Panc1 (cell line): ENCODE measurements around the gene GPR55. TPM values are rescaled to one million over a fixed set of nuclear protein-coding genes. Genes with fewer than 3 reads are reported as not detected.
A peak's percentile ranks its signal among the peaks of the same experiment; 100 is the strongest.

Source experiments
- ATAC-seq: fragments of 200-7000 bp; cut with Tn5 transposase; 2 replicates; pipeline ENCODE4 v1.9.1; 2020; ENCODE audit warnings: mild to moderate bottlenecking, moderate library complexity
- BruUV-seq: library from RNA; stranded (reverse); fragments of 400-500 nt; replicated peaks from 2 replicates; lab custom pipeline; 2021; lab: Mats Ljungman, UMichigan
- CTCF ChIA-PET: fragments of 300-600 bp; sonication (Branson Sonifier 250); formaldehyde crosslinking; loops from one replicate; lab custom pipeline; 2022; ENCODE audit warnings: antibody characterized with exemption; lab: Charles Lee
- POLR2A ChIA-PET: fragments of 300-600 bp; sonication (Branson Sonifier 250); formaldehyde crosslinking; loops from one replicate; lab custom pipeline; 2022; ENCODE audit warnings: antibody characterized with exemption; lab: Charles Lee
- DNase-seq: peaks from one replicate; pipeline ENCODE4 v3.0.0-alpha.2; 2010; ENCODE audit warnings: low read depth, low spot score
- H3K27ac ChIP-seq: 2 replicates; pipeline ENCODE4 v1.5.1; 2011; ENCODE audit warnings: mild to moderate bottlenecking, low read length, inconsistent platforms
- H3K27me3 ChIP-seq: fragments of 200-500 bp; sonication (Bioruptor generic); 2 replicates; pipeline ENCODE4 v1.6.0; 2014; ENCODE audit warnings: low read length, inconsistent platforms; ENCODE audit not compliant: control insufficient read depth, insufficient read depth
- H3K36me3 ChIP-seq: fragments of 200-500 bp; sonication (Bioruptor generic); 2 replicates; pipeline ENCODE4 v1.5.1; 2014; ENCODE audit warnings: inconsistent platforms, mild to moderate bottlenecking, low read length, moderate library complexity; ENCODE audit not compliant: control insufficient read depth, insufficient read depth
- H3K4me1 ChIP-seq: 2 replicates; pipeline ENCODE4 v1.5.1; 2011; ENCODE audit warnings: inconsistent platforms, mild to moderate bottlenecking, low read length, moderate library complexity; ENCODE audit not compliant: control insufficient read depth, insufficient read depth
- H3K4me3 ChIP-seq, 2 experiments: 2 replicates each; pipeline ENCODE4 v1.5.1; 2011 to 2012; ENCODE audit warnings: low read depth in 2 of 2, low read length in 2 of 2, mild to moderate bottlenecking in 2 of 2, inconsistent platforms in 1 of 2, moderate library complexity in 1 of 2
- H3K9me3 ChIP-seq: fragments of 200-500 bp; sonication (Bioruptor generic); 2 replicates; pipeline ENCODE4 v1.5.1; 2014; ENCODE audit warnings: low read depth, mild to moderate bottlenecking, inconsistent platforms, low read length, moderate library complexity; ENCODE audit not compliant: control insufficient read depth, insufficient read depth
- POLR2AphosphoS5 ChIP-seq: IDR thresholded peaks from 2 replicates; pipeline ENCODE4 v1.6.1; 2012; ENCODE audit warnings: mild to moderate bottlenecking, low read depth, low read length, moderate library complexity
- SIN3A ChIP-seq: IDR thresholded peaks from 2 replicates; pipeline ENCODE4 v1.6.1; 2012; ENCODE audit warnings: low read depth, mild to moderate bottlenecking, low read length, moderate library complexity, borderline replicate concordance; ENCODE audit not compliant: insufficient read depth
- TCF7L2 ChIP-seq: IDR thresholded peaks from 2 replicates; pipeline ENCODE4 v1.6.1; 2011; ENCODE audit warnings: mild to moderate bottlenecking, low read depth, low read length, inconsistent platforms
- in situ Hi-C: cut with HindIII; loops from 2 replicates; pipeline ENCODE4 v1.10.0; 2016; ENCODE audit warnings: low sequenced_read_pairs, low pct_unique_long_range_greater_than_20kb
- intact Hi-C: fragments of 100-400 bp; cut with micrococcal nuclease; formaldehyde crosslinking; loops from one replicate; pipeline ENCODE4 v1.10.0; 2022; ENCODE audit not compliant: unreplicated experiment
- total RNA-seq: library from RNA; stranded (reverse); gene quantifications from one replicate; pipeline ENCODE4 v1.2.1, GENCODE V29; 2021; ENCODE audit not compliant: unreplicated experiment
- TF ChIP-seq, protein P1 (sequence below), 2 experiments: IDR thresholded peaks; 2 replicates each; pipeline ENCODE4 v1.6.1; 2011 to 2012; ENCODE audit warnings: low read depth in 2 of 2, control low read depth in 1 of 2, low read length in 1 of 2, mild to moderate bottlenecking in 1 of 2, moderate library complexity in 1 of 2; ENCODE audit not compliant: insufficient read depth in 1 of 2
- TF ChIP-seq, protein P2 (sequence below): fragments of 450-650 bp; IDR thresholded peaks from 2 replicates; pipeline ENCODE4 v1.5.1; 2017; ENCODE audit warnings: mild to moderate bottlenecking

Gene GPR55
- total RNA-seq, 1 experiment from 2014 or later = 0.08 TPM

GRCh38 chr2:230927711-230928341 lies 2.8 kb upstream of the GPR55 start:
- in situ Hi-C loops (no loop called here), intact Hi-C loops (no loop called here)
- Histone ChIP-seq H3K27me3 (no peaks in the 10 kb centered on the region), H3K4me3 (no peak overlapping the region), H3K27ac (no peak overlapping the region), H3K4me1 (no peaks in the 10 kb centered on the region), H3K9me3 (no peaks in the 10 kb centered on the region), H3K36me3 (no peaks in the 10 kb centered on the region)
- ChIA-PET POLR2A (no interaction called here), CTCF (no interaction called here)
- TF ChIP-seq TCF7L2 (no peak), POLR2AphosphoS5 (no peak), SIN3A (no peak)
- TF ChIP-seq, protein P1, sequence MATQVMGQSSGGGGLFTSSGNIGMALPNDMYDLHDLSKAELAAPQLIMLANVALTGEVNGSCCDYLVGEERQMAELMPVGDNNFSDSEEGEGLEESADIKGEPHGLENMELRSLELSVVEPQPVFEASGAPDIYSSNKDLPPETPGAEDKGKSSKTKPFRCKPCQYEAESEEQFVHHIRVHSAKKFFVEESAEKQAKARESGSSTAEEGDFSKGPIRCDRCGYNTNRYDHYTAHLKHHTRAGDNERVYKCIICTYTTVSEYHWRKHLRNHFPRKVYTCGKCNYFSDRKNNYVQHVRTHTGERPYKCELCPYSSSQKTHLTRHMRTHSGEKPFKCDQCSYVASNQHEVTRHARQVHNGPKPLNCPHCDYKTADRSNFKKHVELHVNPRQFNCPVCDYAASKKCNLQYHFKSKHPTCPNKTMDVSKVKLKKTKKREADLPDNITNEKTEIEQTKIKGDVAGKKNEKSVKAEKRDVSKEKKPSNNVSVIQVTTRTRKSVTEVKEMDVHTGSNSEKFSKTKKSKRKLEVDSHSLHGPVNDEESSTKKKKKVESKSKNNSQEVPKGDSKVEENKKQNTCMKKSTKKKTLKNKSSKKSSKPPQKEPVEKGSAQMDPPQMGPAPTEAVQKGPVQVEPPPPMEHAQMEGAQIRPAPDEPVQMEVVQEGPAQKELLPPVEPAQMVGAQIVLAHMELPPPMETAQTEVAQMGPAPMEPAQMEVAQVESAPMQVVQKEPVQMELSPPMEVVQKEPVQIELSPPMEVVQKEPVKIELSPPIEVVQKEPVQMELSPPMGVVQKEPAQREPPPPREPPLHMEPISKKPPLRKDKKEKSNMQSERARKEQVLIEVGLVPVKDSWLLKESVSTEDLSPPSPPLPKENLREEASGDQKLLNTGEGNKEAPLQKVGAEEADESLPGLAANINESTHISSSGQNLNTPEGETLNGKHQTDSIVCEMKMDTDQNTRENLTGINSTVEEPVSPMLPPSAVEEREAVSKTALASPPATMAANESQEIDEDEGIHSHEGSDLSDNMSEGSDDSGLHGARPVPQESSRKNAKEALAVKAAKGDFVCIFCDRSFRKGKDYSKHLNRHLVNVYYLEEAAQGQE (IDR thresholded peaks at IDR 0.05; ENCODE audit: insufficient read depth in 1 of 2, low read depth in 2 of 2, low read length in 1 of 2) = no peak
- TF ChIP-seq, protein P2, sequence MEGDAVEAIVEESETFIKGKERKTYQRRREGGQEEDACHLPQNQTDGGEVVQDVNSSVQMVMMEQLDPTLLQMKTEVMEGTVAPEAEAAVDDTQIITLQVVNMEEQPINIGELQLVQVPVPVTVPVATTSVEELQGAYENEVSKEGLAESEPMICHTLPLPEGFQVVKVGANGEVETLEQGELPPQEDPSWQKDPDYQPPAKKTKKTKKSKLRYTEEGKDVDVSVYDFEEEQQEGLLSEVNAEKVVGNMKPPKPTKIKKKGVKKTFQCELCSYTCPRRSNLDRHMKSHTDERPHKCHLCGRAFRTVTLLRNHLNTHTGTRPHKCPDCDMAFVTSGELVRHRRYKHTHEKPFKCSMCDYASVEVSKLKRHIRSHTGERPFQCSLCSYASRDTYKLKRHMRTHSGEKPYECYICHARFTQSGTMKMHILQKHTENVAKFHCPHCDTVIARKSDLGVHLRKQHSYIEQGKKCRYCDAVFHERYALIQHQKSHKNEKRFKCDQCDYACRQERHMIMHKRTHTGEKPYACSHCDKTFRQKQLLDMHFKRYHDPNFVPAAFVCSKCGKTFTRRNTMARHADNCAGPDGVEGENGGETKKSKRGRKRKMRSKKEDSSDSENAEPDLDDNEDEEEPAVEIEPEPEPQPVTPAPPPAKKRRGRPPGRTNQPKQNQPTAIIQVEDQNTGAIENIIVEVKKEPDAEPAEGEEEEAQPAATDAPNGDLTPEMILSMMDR = no peak
- BruUV-seq = no TSS peak
- no peak for ATAC-seq
- DNase-seq = no peak

DNA sequence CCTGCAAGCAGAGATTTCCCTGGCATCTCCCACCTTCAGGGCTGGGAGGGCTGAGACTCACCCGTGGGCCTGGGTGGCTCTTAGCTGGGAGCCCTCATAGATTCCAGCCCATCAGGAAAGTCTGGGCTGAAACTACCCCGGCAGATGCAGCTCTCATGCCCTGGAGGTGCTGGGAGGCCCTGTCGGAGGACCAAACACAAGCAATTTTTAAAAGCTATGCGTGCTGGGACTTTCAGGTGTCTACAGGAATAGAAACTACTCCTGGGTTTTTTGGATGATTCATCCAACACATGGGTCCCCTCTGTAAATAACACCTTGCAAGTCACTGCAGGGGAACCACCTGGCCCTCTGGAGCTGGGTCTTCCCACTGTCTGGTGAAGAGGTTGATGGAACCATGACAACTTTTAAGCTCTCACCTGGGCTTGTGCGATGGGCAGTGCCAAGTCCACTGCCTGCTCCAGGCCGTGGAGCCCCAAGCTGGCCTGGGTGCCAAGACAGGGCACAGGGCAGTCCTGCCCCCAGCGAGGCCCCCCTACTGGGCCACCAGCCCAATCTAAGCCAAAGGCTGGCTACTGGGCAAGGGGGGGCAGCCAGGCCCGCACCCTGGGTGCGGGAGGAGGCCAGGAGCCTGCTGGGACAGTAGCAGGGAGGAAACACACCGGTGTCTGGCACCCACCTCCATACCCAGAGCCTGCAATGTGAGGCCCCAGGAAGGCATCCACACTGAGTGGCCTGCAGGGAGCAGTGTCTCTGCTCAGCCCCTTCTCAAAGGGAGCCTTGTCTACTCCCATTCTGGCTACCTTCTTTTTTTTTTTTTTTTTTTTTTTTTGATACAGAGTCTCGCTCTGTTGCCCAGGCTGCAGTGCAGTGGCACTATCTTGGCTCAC lies 1.1 kb upstream of the GPR55 start:
- intact Hi-C loops (no loop called here), in situ Hi-C loops (no loop called here)
- BruUV-seq = no TSS peak
- Histone ChIP-seq H3K27ac (no peak overlapping the region), H3K4me1 (no peaks in the 10 kb centered on the region), H3K4me3 (no peak overlapping the region), H3K27me3 (no peaks in the 10 kb centered on the region), H3K9me3 (no peaks in the 10 kb centered on the region), H3K36me3 (no peaks in the 10 kb centered on the region)
- no peak for DNase-seq
- CTCF ChIA-PET = interaction anchor here (0.7 kb wide), 1 partner anchor 103 kb away, joined by 20 read pairs; no protein-coding TSS in a partner anchor
- POLR2A ChIA-PET = no interaction called here
- ATAC-seq = peak; percentile 47; the same call in 1 of the 2 replicates
- TF ChIP-seq TCF7L2 (no peak), POLR2AphosphoS5 (no peak), SIN3A (no peak)
- TF ChIP-seq, protein P2 = no peak
- TF ChIP-seq, protein P1 (IDR thresholded peaks at IDR 0.05; ENCODE audit: insufficient read depth in 1 of 2, low read depth in 2 of 2, low read length in 1 of 2) = no peak
